NCI-H226 (cell line): ENCODE measurements around the gene ZNF808.
"Not testable (repeated sequence)": the region's sequence is repeated elsewhere in the genome, so short reads cannot be mapped to it uniquely, and the experiment has no call there.

Experiments used
- DNase-seq: peaks from one replicate; pipeline ENCODE4 v3.0.0-alpha.2; 2015

Gene ZNF808

GRCh38 chr19:52601025-52601973, 73.8 kb downstream of the ZNF808 start:
- DNase-seq = peak; percentile 88

GRCh38 chr19:52601974-52602366, 74.5 kb downstream of the ZNF808 start:
- not testable (repeated sequence) for DNase-seq

GRCh38 chr19:52602941-52603340, 75.5 kb downstream of the ZNF808 start:
- no peak for DNase-seq

- no peak for DNase-seq
Observed at GRCh38 chr19:52603558-52604207, 76.2 kb downstream of the ZNF808 start.
